Chondrocyte (in vitro differentiated cells): ENCODE results near the gene SHCBP1. TPM values are rescaled to one million over a fixed set of nuclear protein-coding genes. Genes with fewer than 3 reads are reported as not detected.

ENCODE experiments used
- DNase-seq: peaks from one replicate; pipeline ENCODE4 v3.0.0; 2021; ENCODE audit warnings: mixed read lengths, low spot score
- H3K27ac Mint-ChIP-seq: one replicate; pipeline ENCODE4 v1.8.0; 2021; ENCODE audit warnings: mild to moderate bottlenecking, moderate library complexity, mixed read lengths; ENCODE audit not compliant: unreplicated experiment
- H3K27me3 Mint-ChIP-seq: 2 replicates; pipeline ENCODE4 v1.8.0; 2021; ENCODE audit warnings: low read depth, mixed read lengths
- H3K36me3 Mint-ChIP-seq: 2 replicates; pipeline ENCODE4 v1.8.0; 2021; ENCODE audit warnings: low read depth, mixed read lengths
- H3K4me1 Mint-ChIP-seq: 2 replicates; pipeline ENCODE4 v1.8.0; 2021; ENCODE audit warnings: low read depth, mild to moderate bottlenecking, mixed read lengths
- H3K4me3 Mint-ChIP-seq: one replicate; pipeline ENCODE4 v1.8.0; 2021; ENCODE audit warnings: mild to moderate bottlenecking, moderate library complexity, mixed read lengths; ENCODE audit not compliant: unreplicated experiment
- H3K9me3 Mint-ChIP-seq: 2 replicates; pipeline ENCODE4 v1.8.0; 2021; ENCODE audit warnings: low read depth, mixed read lengths
- long read RNA-seq: library from polyadenylated mRNA; stranded (forward); transcript quantifications from one replicate; pipeline ENCODE4 v2.0.0, GENCODE V29; 2021
- total RNA-seq: library from RNA; stranded (reverse); gene quantifications from 3 replicates; pipeline ENCODE4 v1.2.1, GENCODE V29; 2021
- TF ChIP-seq, protein P1 (sequence below): fragments of 200-600 bp; sonication (generic); IDR thresholded peaks from 2 replicates; pipeline ENCODE4 v1.5.0; 2021; ENCODE audit warnings: antibody characterized with exemption, mild to moderate bottlenecking, moderate library complexity

The SHCBP1 gene, protein sequence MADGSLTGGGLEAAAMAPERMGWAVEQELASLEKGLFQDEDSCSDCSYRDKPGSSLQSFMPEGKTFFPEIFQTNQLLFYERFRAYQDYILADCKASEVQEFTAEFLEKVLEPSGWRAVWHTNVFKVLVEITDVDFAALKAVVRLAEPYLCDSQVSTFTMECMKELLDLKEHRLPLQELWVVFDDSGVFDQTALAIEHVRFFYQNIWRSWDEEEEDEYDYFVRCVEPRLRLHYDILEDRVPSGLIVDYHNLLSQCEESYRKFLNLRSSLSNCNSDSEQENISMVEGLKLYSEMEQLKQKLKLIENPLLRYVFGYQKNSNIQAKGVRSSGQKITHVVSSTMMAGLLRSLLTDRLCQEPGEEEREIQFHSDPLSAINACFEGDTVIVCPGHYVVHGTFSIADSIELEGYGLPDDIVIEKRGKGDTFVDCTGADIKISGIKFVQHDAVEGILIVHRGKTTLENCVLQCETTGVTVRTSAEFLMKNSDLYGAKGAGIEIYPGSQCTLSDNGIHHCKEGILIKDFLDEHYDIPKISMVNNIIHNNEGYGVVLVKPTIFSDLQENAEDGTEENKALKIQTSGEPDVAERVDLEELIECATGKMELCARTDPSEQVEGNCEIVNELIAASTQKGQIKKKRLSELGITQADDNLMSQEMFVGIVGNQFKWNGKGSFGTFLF
- total RNA-seq = 6.4 to 10.3 TPM (median 6.9 TPM) in 3 replicates
- long read RNA-seq, transcript SHCBP1-201 (13 exons, 3,461 nt) = major isoform, 24 of 28 reads
- long read RNA-seq, partial matches to known transcripts = 1 of 28 reads
- long read RNA-seq, other reads (novel, unspliced or antisense) = 3 of 28 reads

DNA sequence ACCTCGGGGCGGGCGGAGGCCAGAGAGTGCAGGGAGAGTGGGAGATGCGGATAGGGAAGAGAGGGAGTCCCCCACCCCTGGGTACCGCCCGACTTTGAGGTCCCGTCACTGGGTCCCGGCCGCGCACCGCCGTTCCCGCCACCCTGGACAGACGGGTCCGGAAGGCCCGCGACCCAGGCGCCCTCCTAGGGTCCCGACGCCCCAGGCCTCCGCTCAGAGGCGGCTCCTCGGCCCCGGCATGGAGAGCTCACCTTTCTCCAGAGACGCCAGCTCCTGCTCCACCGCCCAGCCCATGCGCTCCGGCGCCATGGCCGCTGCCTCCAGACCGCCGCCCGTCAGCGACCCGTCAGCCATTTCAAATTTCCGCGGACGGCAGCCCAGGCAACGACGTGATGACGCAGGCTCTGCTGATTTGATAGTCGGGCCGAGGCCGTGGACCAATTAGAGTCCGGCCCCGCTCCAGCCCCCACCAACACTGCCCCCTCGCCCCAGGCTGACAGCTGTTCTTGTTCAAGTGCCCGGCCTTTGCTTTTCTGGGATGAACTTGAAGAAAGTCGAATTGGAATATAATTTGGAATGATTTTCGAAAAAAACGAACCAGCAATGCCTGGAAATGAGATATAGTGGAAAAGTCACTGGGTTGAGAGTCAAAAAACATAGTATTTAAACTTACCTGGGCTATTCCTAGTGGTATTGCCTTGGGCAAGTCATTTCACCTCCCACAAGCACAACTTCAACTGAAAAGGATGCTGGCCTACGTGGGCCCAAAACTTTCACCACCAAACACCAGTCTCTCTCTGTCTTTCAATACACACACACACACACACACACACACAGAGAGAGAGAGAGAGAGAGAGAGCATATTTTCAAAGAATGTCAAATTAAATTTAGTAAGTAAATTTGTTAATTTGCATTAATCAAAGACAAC, at the start of gene SHCBP1:
Gene SHCBP1 (minus strand): TSS at position 374 of the 928 bp plus-strand sequence. CDS start 20 bp downstream, at position 354.
- peak within 1 kb of the TSS; percentile 82 for H3K4me3 Mint-ChIP-seq

DNA sequence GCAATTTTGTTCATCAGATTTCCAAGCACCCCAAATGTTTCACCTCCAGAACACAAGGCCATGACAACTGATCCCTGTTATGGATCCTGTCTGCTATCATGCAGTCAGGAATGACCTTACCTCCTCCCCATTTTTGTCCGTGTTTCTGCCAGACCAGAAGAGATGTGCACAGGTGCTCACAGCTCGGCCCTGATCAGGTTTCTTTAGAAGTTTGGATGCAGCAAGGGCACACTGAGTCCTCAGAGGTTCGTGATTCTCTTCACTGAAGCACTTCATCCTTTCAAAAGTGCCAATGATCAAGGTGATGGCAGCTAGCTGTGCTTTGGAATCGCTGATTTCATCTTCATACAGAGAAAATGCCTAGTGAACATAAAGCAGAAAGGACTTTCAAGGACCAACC, 40.9 kb upstream of the SHCBP1 start:
- no peak for DNase-seq
- peaks cover 37% of the 10 kb centered on the region for H3K36me3 Mint-ChIP-seq
- TF ChIP-seq, protein P1, sequence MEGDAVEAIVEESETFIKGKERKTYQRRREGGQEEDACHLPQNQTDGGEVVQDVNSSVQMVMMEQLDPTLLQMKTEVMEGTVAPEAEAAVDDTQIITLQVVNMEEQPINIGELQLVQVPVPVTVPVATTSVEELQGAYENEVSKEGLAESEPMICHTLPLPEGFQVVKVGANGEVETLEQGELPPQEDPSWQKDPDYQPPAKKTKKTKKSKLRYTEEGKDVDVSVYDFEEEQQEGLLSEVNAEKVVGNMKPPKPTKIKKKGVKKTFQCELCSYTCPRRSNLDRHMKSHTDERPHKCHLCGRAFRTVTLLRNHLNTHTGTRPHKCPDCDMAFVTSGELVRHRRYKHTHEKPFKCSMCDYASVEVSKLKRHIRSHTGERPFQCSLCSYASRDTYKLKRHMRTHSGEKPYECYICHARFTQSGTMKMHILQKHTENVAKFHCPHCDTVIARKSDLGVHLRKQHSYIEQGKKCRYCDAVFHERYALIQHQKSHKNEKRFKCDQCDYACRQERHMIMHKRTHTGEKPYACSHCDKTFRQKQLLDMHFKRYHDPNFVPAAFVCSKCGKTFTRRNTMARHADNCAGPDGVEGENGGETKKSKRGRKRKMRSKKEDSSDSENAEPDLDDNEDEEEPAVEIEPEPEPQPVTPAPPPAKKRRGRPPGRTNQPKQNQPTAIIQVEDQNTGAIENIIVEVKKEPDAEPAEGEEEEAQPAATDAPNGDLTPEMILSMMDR = no peak

More for the DNA sequence above, at the start of gene SHCBP1:
- peak; percentile 96 for DNase-seq
- TF ChIP-seq, protein P1 = no peak
- Mint-ChIP-seq H3K4me1 (peaks cover 19% of the 10 kb centered on the region), H3K27ac (peak within 1 kb of the TSS; percentile 69), H3K27me3 (no peaks in the 10 kb centered on the region), H3K9me3 (no peaks in the 10 kb centered on the region), H3K36me3 (peaks cover 1% of the 10 kb centered on the region)

DNA sequence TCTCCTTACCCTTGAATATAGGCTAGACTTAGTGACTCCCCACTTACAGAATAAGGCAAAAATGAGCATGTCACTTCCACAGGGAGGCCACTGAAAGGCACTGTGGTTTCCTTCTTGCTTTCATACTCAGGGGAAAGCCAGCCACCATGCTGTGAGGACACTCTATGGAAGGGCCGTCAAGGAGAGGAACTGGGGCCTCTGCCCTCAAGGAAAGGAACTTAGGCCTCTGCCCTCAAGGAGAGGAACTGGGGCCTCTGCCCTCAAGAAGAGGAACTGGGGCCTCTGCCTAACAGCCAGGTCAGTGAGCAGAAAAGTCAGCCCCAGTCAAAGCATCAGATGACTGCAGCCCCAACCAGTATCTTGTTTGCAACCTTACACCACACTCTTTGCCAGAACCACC, 37.7 kb upstream of the SHCBP1 start:
- no peak for DNase-seq
- Mint-ChIP-seq H3K4me3 (no peak overlapping the region), H3K36me3 (peaks cover 30% of the 10 kb centered on the region), H3K27ac (no peak overlapping the region), H3K9me3 (no peaks in the 10 kb centered on the region), H3K4me1 (no peaks in the 10 kb centered on the region), H3K27me3 (no peaks in the 10 kb centered on the region)
- TF ChIP-seq, protein P1 = no peak

More for the DNA sequence above, 40.9 kb upstream of the SHCBP1 start:
- H3K4me3 Mint-ChIP-seq = no peak overlapping the region
- no peak overlapping the region for H3K27ac Mint-ChIP-seq
- no peaks in the 10 kb centered on the region for H3K9me3 Mint-ChIP-seq
- no peaks in the 10 kb centered on the region for H3K4me1 Mint-ChIP-seq
- no peaks in the 10 kb centered on the region for H3K27me3 Mint-ChIP-seq

DNA sequence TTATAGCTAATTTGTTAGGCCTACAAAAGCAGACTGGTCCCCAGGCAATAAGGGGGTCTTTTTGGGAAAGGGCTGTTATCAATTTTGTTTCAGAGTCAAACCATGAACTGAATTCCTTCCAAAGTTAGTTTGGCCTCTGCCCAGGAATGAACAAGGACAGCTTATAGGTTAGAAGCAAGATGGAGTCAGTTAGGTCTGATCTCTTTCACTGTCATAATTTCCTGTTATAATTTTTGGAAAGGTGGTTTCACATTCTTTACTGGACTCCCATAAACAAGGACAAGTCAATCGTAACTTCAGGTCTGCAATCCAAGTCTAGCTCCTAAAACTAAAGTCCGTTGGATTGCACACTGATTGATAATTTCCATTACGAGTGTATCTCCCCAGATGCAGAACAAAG, 30.1 kb upstream of the SHCBP1 start:
- Mint-ChIP-seq H3K4me3 (no peak overlapping the region), H3K4me1 (no peaks in the 10 kb centered on the region), H3K27me3 (no peaks in the 10 kb centered on the region), H3K9me3 (no peaks in the 10 kb centered on the region), H3K27ac (no peak overlapping the region), H3K36me3 (no peaks in the 10 kb centered on the region)
- no peak for DNase-seq
- TF ChIP-seq, protein P1 = no peak
